ENCODE results near the gene CD27.
A peak's percentile ranks its signal among the peaks of the same experiment; 100 is the strongest.

The CD27 gene

DNA sequence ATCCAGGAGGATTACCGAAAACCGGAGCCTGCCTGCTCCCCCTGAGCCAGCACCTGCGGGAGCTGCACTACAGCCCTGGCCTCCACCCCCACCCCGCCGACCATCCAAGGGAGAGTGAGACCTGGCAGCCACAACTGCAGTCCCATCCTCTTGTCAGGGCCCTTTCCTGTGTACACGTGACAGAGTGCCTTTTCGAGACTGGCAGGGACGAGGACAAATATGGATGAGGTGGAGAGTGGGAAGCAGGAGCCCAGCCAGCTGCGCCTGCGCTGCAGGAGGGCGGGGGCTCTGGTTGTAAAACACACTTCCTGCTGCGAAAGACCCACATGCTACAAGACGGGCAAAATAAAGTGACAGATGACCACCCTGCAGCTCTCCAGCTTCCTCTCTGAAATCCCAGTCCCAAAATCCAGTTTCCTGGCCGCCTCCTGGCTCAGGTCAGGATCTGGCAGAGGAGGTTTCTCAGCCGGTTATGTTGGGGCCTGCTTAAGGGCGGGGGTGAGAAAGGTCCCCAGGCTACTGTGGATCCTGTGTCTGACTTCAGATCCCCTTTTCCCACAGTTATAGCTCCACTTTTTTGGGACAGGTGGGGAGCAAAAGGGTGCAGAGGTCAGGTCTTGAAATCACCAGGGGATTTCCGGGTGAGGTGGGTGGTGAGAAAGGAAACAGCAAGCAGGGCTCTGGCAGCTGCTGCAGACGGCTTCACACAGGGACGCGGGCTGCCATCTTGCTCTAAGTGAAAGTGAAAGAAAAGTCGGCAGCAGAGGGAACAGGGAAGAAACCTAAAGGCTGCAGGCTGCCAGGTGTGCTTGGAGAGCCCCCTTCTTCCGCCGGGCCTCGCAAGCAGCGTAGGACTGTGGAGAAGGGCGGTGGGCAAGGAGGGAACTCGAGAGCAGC is 6.8 kb downstream of the CD27 start, which contains the start of gene TAPBPL:
TSS of gene TAPBPL (plus strand) at position 695 of the 897 bp plus-strand sequence. CDS start 207 bp downstream, outside the sequence.
- TF ChIP-seq ZNF8 (CRISPR knock-in tag; IDR thresholded peaks at IDR 0.05), result no peak
- no peak for TF ChIP-seq CSDC2 (CRISPR knock-in tag; IDR thresholded peaks at IDR 0.05)
- TF ChIP-seq CREB5 (CRISPR knock-in tag; IDR thresholded peaks at IDR 0.05; ENCODE audit: low read depth), result no peak
- TF ChIP-seq RARB (CRISPR knock-in tag; IDR thresholded peaks at IDR 0.05), result no peak
- no peak for TF ChIP-seq TSHZ2 (CRISPR knock-in tag; IDR thresholded peaks at IDR 0.05)
- TF ChIP-seq ZC3H10 (CRISPR knock-in tag; IDR thresholded peaks at IDR 0.05), result no peak
- TF ChIP-seq ZNF565 (CRISPR knock-in tag; conservative IDR thresholded peaks at IDR 0.05; ENCODE audit: low read depth), result no peak
- TF ChIP-seq ARNTL (CRISPR knock-in tag; IDR thresholded peaks at IDR 0.05; ENCODE audit: borderline replicate concordance, low read depth), result no peak
- TF ChIP-seq TOX (CRISPR knock-in tag; IDR thresholded peaks at IDR 0.05; ENCODE audit: borderline replicate concordance), result no peak
- TF ChIP-seq TCF4 (CRISPR knock-in tag; IDR thresholded peaks at IDR 0.05; ENCODE audit: borderline replicate concordance), result no peak
- TF ChIP-seq, protein P1, sequence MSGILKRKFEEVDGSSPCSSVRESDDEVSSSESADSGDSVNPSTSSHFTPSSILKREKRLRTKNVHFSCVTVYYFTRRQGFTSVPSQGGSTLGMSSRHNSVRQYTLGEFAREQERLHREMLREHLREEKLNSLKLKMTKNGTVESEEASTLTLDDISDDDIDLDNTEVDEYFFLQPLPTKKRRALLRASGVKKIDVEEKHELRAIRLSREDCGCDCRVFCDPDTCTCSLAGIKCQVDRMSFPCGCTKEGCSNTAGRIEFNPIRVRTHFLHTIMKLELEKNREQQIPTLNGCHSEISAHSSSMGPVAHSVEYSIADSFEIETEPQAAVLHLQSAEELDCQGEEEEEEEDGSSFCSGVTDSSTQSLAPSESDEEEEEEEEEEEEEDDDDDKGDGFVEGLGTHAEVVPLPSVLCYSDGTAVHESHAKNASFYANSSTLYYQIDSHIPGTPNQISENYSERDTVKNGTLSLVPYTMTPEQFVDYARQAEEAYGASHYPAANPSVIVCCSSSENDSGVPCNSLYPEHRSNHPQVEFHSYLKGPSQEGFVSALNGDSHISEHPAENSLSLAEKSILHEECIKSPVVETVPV (CRISPR knock-in tag; IDR thresholded peaks at IDR 0.05), result no peak
- ATAC-seq, result peak; percentile 91

GRCh38 chr12:6452245-6452943 is 7.6 kb downstream of the CD27 start:
- ATAC-seq, result peak; percentile 57
- TF ChIP-seq ZNF8 (CRISPR knock-in tag; IDR thresholded peaks at IDR 0.05), result no peak
- no peak for TF ChIP-seq TSHZ2 (CRISPR knock-in tag; IDR thresholded peaks at IDR 0.05)
- TF ChIP-seq RARB (CRISPR knock-in tag; IDR thresholded peaks at IDR 0.05), result no peak
- no peak for TF ChIP-seq CSDC2 (CRISPR knock-in tag; IDR thresholded peaks at IDR 0.05)
- TF ChIP-seq BACH2 (CRISPR knock-in tag; IDR thresholded peaks at IDR 0.05; ENCODE audit: borderline replicate concordance), result no peak
- TF ChIP-seq ZC3H10 (CRISPR knock-in tag; IDR thresholded peaks at IDR 0.05), result no peak
- TF ChIP-seq, protein P2, sequence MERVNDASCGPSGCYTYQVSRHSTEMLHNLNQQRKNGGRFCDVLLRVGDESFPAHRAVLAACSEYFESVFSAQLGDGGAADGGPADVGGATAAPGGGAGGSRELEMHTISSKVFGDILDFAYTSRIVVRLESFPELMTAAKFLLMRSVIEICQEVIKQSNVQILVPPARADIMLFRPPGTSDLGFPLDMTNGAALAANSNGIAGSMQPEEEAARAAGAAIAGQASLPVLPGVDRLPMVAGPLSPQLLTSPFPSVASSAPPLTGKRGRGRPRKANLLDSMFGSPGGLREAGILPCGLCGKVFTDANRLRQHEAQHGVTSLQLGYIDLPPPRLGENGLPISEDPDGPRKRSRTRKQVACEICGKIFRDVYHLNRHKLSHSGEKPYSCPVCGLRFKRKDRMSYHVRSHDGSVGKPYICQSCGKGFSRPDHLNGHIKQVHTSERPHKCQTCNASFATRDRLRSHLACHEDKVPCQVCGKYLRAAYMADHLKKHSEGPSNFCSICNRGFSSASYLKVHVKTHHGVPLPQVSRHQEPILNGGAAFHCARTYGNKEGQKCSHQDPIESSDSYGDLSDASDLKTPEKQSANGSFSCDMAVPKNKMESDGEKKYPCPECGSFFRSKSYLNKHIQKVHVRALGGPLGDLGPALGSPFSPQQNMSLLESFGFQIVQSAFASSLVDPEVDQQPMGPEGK (CRISPR knock-in tag; IDR thresholded peaks at IDR 0.05; ENCODE audit: borderline replicate concordance), result no peak
- TF ChIP-seq GLIS3 (CRISPR knock-in tag; IDR thresholded peaks at IDR 0.05), result no peak
- no peak for TF ChIP-seq TCF4 (CRISPR knock-in tag; IDR thresholded peaks at IDR 0.05; ENCODE audit: borderline replicate concordance)
- TF ChIP-seq, protein P3, sequence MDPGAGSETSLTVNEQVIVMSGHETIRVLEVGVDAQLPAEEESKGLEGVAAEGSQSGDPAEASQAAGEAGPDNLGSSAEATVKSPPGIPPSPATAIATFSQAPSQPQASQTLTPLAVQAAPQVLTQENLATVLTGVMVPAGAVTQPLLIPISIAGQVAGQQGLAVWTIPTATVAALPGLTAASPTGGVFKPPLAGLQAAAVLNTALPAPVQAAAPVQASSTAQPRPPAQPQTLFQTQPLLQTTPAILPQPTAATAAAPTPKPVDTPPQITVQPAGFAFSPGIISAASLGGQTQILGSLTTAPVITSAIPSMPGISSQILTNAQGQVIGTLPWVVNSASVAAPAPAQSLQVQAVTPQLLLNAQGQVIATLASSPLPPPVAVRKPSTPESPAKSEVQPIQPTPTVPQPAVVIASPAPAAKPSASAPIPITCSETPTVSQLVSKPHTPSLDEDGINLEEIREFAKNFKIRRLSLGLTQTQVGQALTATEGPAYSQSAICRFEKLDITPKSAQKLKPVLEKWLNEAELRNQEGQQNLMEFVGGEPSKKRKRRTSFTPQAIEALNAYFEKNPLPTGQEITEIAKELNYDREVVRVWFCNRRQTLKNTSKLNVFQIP (CRISPR knock-in tag; IDR thresholded peaks at IDR 0.05; ENCODE audit: borderline replicate concordance, low read depth), result no peak
- TF ChIP-seq ESRRG (CRISPR knock-in tag; IDR thresholded peaks at IDR 0.05), result no peak
- TF ChIP-seq TOX (CRISPR knock-in tag; IDR thresholded peaks at IDR 0.05; ENCODE audit: borderline replicate concordance), result no peak
- no peak for TF ChIP-seq ZNF70 (CRISPR knock-in tag; IDR thresholded peaks at IDR 0.05)
- no peak for TF ChIP-seq CREB5 (CRISPR knock-in tag; IDR thresholded peaks at IDR 0.05; ENCODE audit: low read depth)
- TF ChIP-seq SNAI2 (CRISPR knock-in tag; IDR thresholded peaks at IDR 0.05), result no peak

Data from SK-N-SH treated with all-trans-retinoic acid at 6 μM for 48 hours (cell line).